Loucy (cell line): ENCODE measurements around the gene TXNL4A.

Experiments used
- EZH2phosphoT487 ChIP-seq: fragments of 200-600 bp; IDR thresholded peaks from 2 replicates; pipeline ENCODE4 v1.6.1; 2018; ENCODE audit warnings: antibody characterized with exemption, mild to moderate bottlenecking, moderate library complexity, borderline replicate concordance
- TF ChIP-seq, protein P1 (sequence below): fragments of 200-600 bp; sonication (generic); conservative IDR thresholded peaks from 2 replicates; pipeline ENCODE4 v1.5.1; 2014; ENCODE audit warnings: mild to moderate bottlenecking, antibody characterized with exemption, low read length

DNA sequence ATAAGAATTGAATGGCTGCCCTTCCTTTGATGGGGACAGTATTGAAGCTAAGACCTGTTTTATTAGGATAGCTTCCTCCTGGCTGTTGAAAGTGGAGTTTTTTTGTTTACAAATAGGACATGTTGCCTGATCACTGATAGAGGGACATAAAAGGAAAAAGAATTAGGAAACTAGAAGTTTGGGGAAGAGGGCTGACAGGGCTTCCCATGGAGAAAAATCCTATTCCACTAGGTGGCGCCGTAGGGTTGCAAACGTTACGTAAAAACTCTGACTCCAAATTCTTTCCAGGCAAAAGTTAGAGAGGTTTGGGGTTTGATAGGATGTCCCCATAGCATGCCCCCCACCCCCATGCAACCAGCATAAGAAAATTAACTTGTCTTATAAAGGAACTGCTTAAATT lies 34.8 kb upstream of the TXNL4A start:
- TF ChIP-seq, protein P1, sequence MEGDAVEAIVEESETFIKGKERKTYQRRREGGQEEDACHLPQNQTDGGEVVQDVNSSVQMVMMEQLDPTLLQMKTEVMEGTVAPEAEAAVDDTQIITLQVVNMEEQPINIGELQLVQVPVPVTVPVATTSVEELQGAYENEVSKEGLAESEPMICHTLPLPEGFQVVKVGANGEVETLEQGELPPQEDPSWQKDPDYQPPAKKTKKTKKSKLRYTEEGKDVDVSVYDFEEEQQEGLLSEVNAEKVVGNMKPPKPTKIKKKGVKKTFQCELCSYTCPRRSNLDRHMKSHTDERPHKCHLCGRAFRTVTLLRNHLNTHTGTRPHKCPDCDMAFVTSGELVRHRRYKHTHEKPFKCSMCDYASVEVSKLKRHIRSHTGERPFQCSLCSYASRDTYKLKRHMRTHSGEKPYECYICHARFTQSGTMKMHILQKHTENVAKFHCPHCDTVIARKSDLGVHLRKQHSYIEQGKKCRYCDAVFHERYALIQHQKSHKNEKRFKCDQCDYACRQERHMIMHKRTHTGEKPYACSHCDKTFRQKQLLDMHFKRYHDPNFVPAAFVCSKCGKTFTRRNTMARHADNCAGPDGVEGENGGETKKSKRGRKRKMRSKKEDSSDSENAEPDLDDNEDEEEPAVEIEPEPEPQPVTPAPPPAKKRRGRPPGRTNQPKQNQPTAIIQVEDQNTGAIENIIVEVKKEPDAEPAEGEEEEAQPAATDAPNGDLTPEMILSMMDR, result peak; percentile 73
- no peak for TF ChIP-seq EZH2phosphoT487
